ENCODE measurements around the gene TBX18.

DNA sequence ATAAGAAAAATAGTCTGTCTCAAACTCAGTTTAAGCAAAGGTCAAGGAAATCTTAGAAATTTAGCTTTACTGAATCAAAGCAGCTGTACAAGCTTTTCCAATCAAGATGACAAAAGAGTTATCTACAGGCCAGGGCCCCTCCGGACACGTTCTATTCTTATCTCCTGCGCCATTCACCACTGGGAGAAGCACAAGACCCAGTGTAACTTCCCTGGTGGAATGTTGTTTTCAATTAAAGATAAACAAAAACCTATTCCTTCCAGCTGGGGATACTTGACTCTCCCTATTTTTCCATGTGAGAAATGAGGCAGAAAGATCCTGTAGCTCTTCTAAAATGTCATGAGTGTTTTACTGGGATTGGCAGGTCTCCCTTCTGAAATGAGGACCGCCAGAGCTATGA lies 123.3 kb downstream of the TBX18 start:
- TF ChIP-seq, protein P1, sequence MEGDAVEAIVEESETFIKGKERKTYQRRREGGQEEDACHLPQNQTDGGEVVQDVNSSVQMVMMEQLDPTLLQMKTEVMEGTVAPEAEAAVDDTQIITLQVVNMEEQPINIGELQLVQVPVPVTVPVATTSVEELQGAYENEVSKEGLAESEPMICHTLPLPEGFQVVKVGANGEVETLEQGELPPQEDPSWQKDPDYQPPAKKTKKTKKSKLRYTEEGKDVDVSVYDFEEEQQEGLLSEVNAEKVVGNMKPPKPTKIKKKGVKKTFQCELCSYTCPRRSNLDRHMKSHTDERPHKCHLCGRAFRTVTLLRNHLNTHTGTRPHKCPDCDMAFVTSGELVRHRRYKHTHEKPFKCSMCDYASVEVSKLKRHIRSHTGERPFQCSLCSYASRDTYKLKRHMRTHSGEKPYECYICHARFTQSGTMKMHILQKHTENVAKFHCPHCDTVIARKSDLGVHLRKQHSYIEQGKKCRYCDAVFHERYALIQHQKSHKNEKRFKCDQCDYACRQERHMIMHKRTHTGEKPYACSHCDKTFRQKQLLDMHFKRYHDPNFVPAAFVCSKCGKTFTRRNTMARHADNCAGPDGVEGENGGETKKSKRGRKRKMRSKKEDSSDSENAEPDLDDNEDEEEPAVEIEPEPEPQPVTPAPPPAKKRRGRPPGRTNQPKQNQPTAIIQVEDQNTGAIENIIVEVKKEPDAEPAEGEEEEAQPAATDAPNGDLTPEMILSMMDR (IDR thresholded peaks at IDR 0.05): no peak
- no peak for TF ChIP-seq POLR2AphosphoS5 (IDR thresholded peaks at IDR 0.05)

Measured in suprapubic skin (tissue), 3 donors.